Keratinocyte (primary cell): ENCODE data around the gene CDH12. TPM values are rescaled to one million over a fixed set of nuclear protein-coding genes. Genes with fewer than 3 reads are reported as not detected.

Experiments
- DNase-seq: peaks from one replicate; pipeline ENCODE4 v3.0.0-alpha.2; 2011; ENCODE audit warnings: low read depth, missing footprints, low spot score
- FAIRE-seq: peaks from 2 replicates; lab custom pipeline; 2011; peaks lifted over from hg19 to GRCh38; lab: Jason Lieb, UNC
- H2AFZ ChIP-seq: 2 replicates; pipeline ENCODE4 v1.6.0; 2012; ENCODE audit warnings: low read length, control low read depth, inconsistent platforms; ENCODE audit not compliant: control insufficient read depth
- H3K27ac ChIP-seq: 2 replicates; pipeline ENCODE4 v1.5.1; 2011; ENCODE audit warnings: low read length; ENCODE audit not compliant: control insufficient read depth, insufficient read depth
- H3K27me3 ChIP-seq: 3 replicates; pipeline ENCODE4 v1.6.0; 2011; ENCODE audit warnings: low read length; ENCODE audit not compliant: control insufficient read depth, insufficient read depth; ENCODE audit errors: extremely low read depth
- H3K36me3 ChIP-seq, 2 experiments: 2 replicates in 1 of 2; 3 replicates in 1 of 2; pipeline ENCODE4 v1.5.1; 2011; ENCODE audit warnings: low read length in 2 of 2, mild to moderate bottlenecking in 1 of 2; ENCODE audit not compliant: control insufficient read depth in 2 of 2, insufficient read depth in 2 of 2; ENCODE audit errors: extremely low read depth in 1 of 2
- H3K4me1 ChIP-seq: 3 replicates; pipeline ENCODE4 v1.5.1; 2011; ENCODE audit warnings: low read length; ENCODE audit not compliant: control insufficient read depth, insufficient read depth; ENCODE audit errors: extremely low read depth
- H3K4me2 ChIP-seq: 3 replicates; pipeline ENCODE4 v1.6.0; 2011; ENCODE audit warnings: low read depth, low read length; ENCODE audit not compliant: control insufficient read depth, insufficient read depth; ENCODE audit errors: extremely low read depth
- H3K4me3 ChIP-seq, 3 experiments: fragments of 200-600 bp in 1 of 3; sonication (generic) in 1 of 3; 2 replicates in 2 of 3; 3 replicates in 1 of 3; pipeline ENCODE4 v1.5.1; 2011 to 2016; ENCODE audit warnings: low read length in 3 of 3, mild to moderate bottlenecking in 3 of 3, control low read depth in 2 of 3, inconsistent platforms in 1 of 3, low read depth in 1 of 3, mixed read lengths in 1 of 3, mixed run types in 1 of 3, moderate library complexity in 1 of 3; ENCODE audit not compliant: control insufficient read depth in 2 of 3, insufficient read depth in 2 of 3; ENCODE audit errors: extremely low read depth in 1 of 3
- H3K79me2 ChIP-seq: 2 replicates; pipeline ENCODE4 v1.6.0; 2012; ENCODE audit warnings: low read length; ENCODE audit not compliant: control insufficient read depth, insufficient read depth
- H3K9ac ChIP-seq: 3 replicates; pipeline ENCODE4 v1.6.0; 2011; ENCODE audit warnings: low read length; ENCODE audit not compliant: control insufficient read depth, insufficient read depth; ENCODE audit errors: extremely low read depth
- H3K9me1 ChIP-seq: 3 replicates; pipeline ENCODE4 v1.6.0; 2011; ENCODE audit warnings: low read length; ENCODE audit not compliant: control insufficient read depth, insufficient read depth; ENCODE audit errors: extremely low read depth
- H3K9me3 ChIP-seq: 2 replicates; pipeline ENCODE4 v1.5.1; 2012; ENCODE audit warnings: low read depth, low read length; ENCODE audit not compliant: control insufficient read depth
- H4K20me1 ChIP-seq: 3 replicates; pipeline ENCODE4 v1.6.0; 2011; ENCODE audit warnings: low read length; ENCODE audit not compliant: control insufficient read depth, insufficient read depth; ENCODE audit errors: extremely low read depth
- CTCF ChIP-seq, 3 experiments: IDR thresholded peaks in 1 of 3; conservative IDR thresholded peaks in 1 of 3; optimal IDR thresholded peaks in 1 of 3; 2 replicates in 2 of 3; 3 replicates in 1 of 3; pipeline versions ENCODE3 to v1.5.1; 2011; ENCODE audit warnings: low read length in 3 of 3, mild to moderate bottlenecking in 3 of 3, moderate library complexity in 2 of 3, control low read depth in 1 of 3, inconsistent platforms in 1 of 3; ENCODE audit not compliant: insufficient read depth in 2 of 3; ENCODE audit errors: extremely low read depth in 1 of 3
- EZH2 ChIP-seq: IDR thresholded peaks from one replicate; pipeline ENCODE4 v1.6.1; 2012; ENCODE audit warnings: inconsistent platforms, mild to moderate bottlenecking, low read length, moderate library complexity
- dilution Hi-C: fragments of 300-500 bp; cut with MboI; formaldehyde crosslinking; loops from one replicate; pipeline ENCODE4 v1.7.0; 2020; ENCODE audit warnings: low sequenced_read_pairs; ENCODE audit not compliant: extremely low pct_ligation_motif_present
- polyA plus RNA-seq, 5 experiments: library from polyadenylated mRNA; depleted of rRNA in 3 of 5; stranded (reverse) in 3 of 5; stranded (forward) in 1 of 5; unstranded in 1 of 5; fragments of >200 nt; gene quantifications; 1 replicate in 1 of 5; 2 replicates in 3 of 5; 3 replicates in 1 of 5; pipeline versions ENCODE4 v1.2.1 to v1.2.3, GENCODE V29; 2011 to 2012; ENCODE audit warnings: missing spikeins in 2 of 5, low read depth in 1 of 5, low replicate concordance in 1 of 5

CDH12 gene
- polyA plus RNA-seq, 1 donor (not counting 4 experiments of a cell fraction or from before 2014, with no cell fraction given): not detected

- no peaks in the 10 kb centered on the region for H3K79me2 ChIP-seq
- no peak overlapping the region for H3K4me3 ChIP-seq
- no peaks in the 10 kb centered on the region for H3K9me3 ChIP-seq
- no peaks in the 10 kb centered on the region for H3K9me1 ChIP-seq
- no peaks in the 10 kb centered on the region for H3K36me3 ChIP-seq
- no peaks in the 10 kb centered on the region for H4K20me1 ChIP-seq
- H3K27ac ChIP-seq: no peak overlapping the region
- DNase-seq (no peak), FAIRE-seq (no peak)
- dilution Hi-C loops: no loop called here
- H3K4me2 ChIP-seq: no peak overlapping the region
- TF ChIP-seq CTCF (optimal IDR thresholded peaks at IDR 0.05 in 1 of 3, IDR thresholded peaks at IDR 0.05 in 1 of 3, conservative IDR thresholded peaks at IDR 0.05 in 1 of 3; ENCODE audit: extremely low read depth in 1 of 3, insufficient read depth in 2 of 3, low read length in 3 of 3) (no peak), EZH2 (no peak)
- no peak overlapping the region for H3K9ac ChIP-seq
- no peak overlapping the region for H2AFZ ChIP-seq
- no peaks in the 10 kb centered on the region for H3K27me3 ChIP-seq
- no peaks in the 10 kb centered on the region for H3K4me1 ChIP-seq
Observed at GRCh38 chr5:21862986-21863385, 990.2 kb downstream of the CDH12 start.

DNA sequence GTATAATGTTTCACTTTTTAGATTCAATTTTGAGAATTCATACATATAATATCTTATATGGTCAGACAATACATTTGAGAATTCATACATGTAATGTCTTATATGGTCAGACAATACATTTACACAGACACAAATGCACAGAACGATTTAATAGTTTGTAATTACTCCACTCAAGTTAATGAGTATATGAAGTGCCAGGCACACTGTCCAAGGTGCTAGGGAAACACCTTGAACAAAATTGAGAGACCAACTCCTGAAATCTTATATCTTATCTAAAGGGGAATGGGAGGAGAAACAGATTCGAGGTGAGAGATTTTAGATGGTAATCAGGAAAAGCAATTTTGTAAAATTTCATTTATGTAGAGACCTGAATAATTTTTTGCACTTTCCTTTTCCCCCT lies 994.7 kb downstream of the CDH12 start:
- DNase-seq (no peak), FAIRE-seq (no peak)
- Histone ChIP-seq H3K36me3 (no peaks in the 10 kb centered on the region), H3K4me1 (no peaks in the 10 kb centered on the region), H3K9me3 (no peaks in the 10 kb centered on the region), H3K9ac (no peak overlapping the region), H3K79me2 (no peaks in the 10 kb centered on the region), H4K20me1 (no peaks in the 10 kb centered on the region), H2AFZ (no peak overlapping the region), H3K4me2 (no peak overlapping the region), H3K9me1 (no peaks in the 10 kb centered on the region), H3K4me3 (no peak overlapping the region), H3K27me3 (no peaks in the 10 kb centered on the region), H3K27ac (no peak overlapping the region)
- TF ChIP-seq CTCF (optimal IDR thresholded peaks at IDR 0.05 in 1 of 3, IDR thresholded peaks at IDR 0.05 in 1 of 3, conservative IDR thresholded peaks at IDR 0.05 in 1 of 3; ENCODE audit: extremely low read depth in 1 of 3, insufficient read depth in 2 of 3, low read length in 3 of 3) (no peak), EZH2 (no peak)
- dilution Hi-C loops: no loop called here
